ENCODE data around the gene P3H2. TPM values are rescaled to one million over a fixed set of nuclear protein-coding genes. Genes with fewer than 3 reads are reported as not detected.

P3H2 gene
- total and polyA plus RNA-seq, 8 donors, result 1.4 to 46.1 (median 20.3) TPM

GRCh38 chr3:190012314-190012782 lies 108.3 kb downstream of the P3H2 start:
- intact Hi-C loops (cut with DNase I; ENCODE audit: low total_unique reads), result no loop called here
- Histone ChIP-seq H3K4me1 (peaks cover 0 to 17% (median 7%) of the 10 kb centered on the region in 4 donors), H3K27me3 (no peaks in the 10 kb centered on the region), H3K36me3 (no peaks in the 10 kb centered on the region), H3K9me3 (no peaks in the 10 kb centered on the region), H3K27ac (peak overlapping the region in 1 of 5 donors; percentile 38), H3K4me3 (no peak overlapping the region)
- TF ChIP-seq POLR2A (IDR thresholded peaks at IDR 0.05) (no peak), POLR2AphosphoS5 (IDR thresholded peaks at IDR 0.05) (no peak), CTCF (IDR thresholded peaks at IDR 0.05) (no peak), EP300 (IDR thresholded peaks at IDR 0.05) (no peak)
- DNase-seq, result peak in 1 of 2 donors; percentile 56
- WGBS, 5 donors, result 20 to 30% (median 21%) methylated on average over 4 of the region's 4 CpGs

GRCh38 chr3:190010486-190010885 lies 110.2 kb downstream of the P3H2 start:
- Histone ChIP-seq H3K27me3 (no peaks in the 10 kb centered on the region), H3K9me3 (no peaks in the 10 kb centered on the region), H3K4me3 (no peak overlapping the region), H3K27ac (no peak overlapping the region), H3K4me1 (peaks cover 0 to 16% (median 9%) of the 10 kb centered on the region in 4 donors), H3K36me3 (no peaks in the 10 kb centered on the region)
- DNase-seq, result no peak
- TF ChIP-seq CTCF (IDR thresholded peaks at IDR 0.05) (no peak), EP300 (IDR thresholded peaks at IDR 0.05) (no peak), POLR2AphosphoS5 (IDR thresholded peaks at IDR 0.05) (no peak), POLR2A (IDR thresholded peaks at IDR 0.05) (no peak)
- intact Hi-C loops (cut with DNase I; ENCODE audit: low total_unique reads), result no loop called here
- WGBS, 5 donors, result 53 to 82% (median 76%) methylated on average over 2 of the region's 2 CpGs

GRCh38 chr3:190009614-190010013 lies 111.1 kb downstream of the P3H2 start:
- DNase-seq, result no peak
- H3K27me3 ChIP-seq, result no peaks in the 10 kb centered on the region
- intact Hi-C loops (cut with DNase I; ENCODE audit: low total_unique reads), result no loop called here
- no peak for TF ChIP-seq POLR2AphosphoS5 (IDR thresholded peaks at IDR 0.05)
- no peak for TF ChIP-seq CTCF (IDR thresholded peaks at IDR 0.05)
- TF ChIP-seq EP300 (IDR thresholded peaks at IDR 0.05), result no peak
- no peak for TF ChIP-seq POLR2A (IDR thresholded peaks at IDR 0.05)
- H3K9me3 ChIP-seq, result no peaks in the 10 kb centered on the region
- 63 to 86% (median 73%) methylated on average over 1 of the region's 1 CpG for WGBS, 5 donors
- no peaks in the 10 kb centered on the region for H3K36me3 ChIP-seq
- H3K4me3 ChIP-seq, result no peak overlapping the region
- H3K4me1 ChIP-seq, result peaks cover 0 to 18% (median 11%) of the 10 kb centered on the region in 4 donors
- no peak overlapping the region for H3K27ac ChIP-seq

- no peak overlapping the region for H3K4me3 ChIP-seq
- intact Hi-C loops (cut with DNase I; ENCODE audit: low total_unique reads), result no loop called here
- H3K9me3 ChIP-seq, result no peaks in the 10 kb centered on the region
- TF ChIP-seq POLR2A (IDR thresholded peaks at IDR 0.05) (no peak), EP300 (IDR thresholded peaks at IDR 0.05) (no peak), CTCF (IDR thresholded peaks at IDR 0.05) (no peak), POLR2AphosphoS5 (IDR thresholded peaks at IDR 0.05) (no peak)
- H3K27me3 ChIP-seq, result no peaks in the 10 kb centered on the region
- H3K27ac ChIP-seq, result no peak overlapping the region
- peaks cover 0 to 21% (median 11%) of the 10 kb centered on the region in 4 donors for H3K4me1 ChIP-seq
- WGBS, 5 donors, result 50 to 68% (median 59%) methylated on average over 2 of the region's 2 CpGs
- DNase-seq, result peak in 1 of 2 donors; percentile 32
- H3K36me3 ChIP-seq, result no peaks in the 10 kb centered on the region
Measured at GRCh38 chr3:190008432-190008831, 112.3 kb downstream of the P3H2 start.

All from stomach (tissue), 9 donors.